ENCODE measurements around the gene GRM4.

DNA sequence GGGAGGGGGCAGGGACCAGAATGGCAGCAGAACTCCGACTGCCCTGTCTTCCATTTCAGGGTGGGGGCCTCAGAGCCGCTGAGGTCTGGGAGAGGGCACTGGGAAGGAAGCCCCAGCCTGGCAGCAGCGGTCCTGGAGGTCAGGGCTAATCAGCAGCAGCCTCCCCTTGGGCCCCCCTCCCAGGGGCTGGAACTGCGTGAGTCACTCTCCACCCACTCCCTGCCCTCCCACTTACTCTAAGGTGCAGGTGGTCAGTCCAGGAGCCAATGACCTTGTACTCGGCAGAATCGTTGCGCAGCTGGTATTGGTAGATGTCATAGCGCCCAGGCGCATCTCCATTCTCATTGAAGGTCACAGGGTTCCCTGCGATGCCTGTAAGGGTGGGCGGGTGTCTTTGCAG is 105.9 kb downstream of the GRM4 start:
- no peak for TF ChIP-seq EZH2 (IDR thresholded peaks at IDR 0.05; ENCODE audit: low read depth)
- TF ChIP-seq, protein P1, sequence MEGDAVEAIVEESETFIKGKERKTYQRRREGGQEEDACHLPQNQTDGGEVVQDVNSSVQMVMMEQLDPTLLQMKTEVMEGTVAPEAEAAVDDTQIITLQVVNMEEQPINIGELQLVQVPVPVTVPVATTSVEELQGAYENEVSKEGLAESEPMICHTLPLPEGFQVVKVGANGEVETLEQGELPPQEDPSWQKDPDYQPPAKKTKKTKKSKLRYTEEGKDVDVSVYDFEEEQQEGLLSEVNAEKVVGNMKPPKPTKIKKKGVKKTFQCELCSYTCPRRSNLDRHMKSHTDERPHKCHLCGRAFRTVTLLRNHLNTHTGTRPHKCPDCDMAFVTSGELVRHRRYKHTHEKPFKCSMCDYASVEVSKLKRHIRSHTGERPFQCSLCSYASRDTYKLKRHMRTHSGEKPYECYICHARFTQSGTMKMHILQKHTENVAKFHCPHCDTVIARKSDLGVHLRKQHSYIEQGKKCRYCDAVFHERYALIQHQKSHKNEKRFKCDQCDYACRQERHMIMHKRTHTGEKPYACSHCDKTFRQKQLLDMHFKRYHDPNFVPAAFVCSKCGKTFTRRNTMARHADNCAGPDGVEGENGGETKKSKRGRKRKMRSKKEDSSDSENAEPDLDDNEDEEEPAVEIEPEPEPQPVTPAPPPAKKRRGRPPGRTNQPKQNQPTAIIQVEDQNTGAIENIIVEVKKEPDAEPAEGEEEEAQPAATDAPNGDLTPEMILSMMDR (conservative IDR thresholded peaks at IDR 0.05) = no peak

All from PC-9 (cell line).